Embryonic facial prominence (tissue), 1 donor: ENCODE measurements around the gene THTPA.
"Not testable (repeated sequence)": the region's sequence is repeated elsewhere in the genome, so short reads cannot be mapped to it uniquely, and the experiment has no call there.

Source experiments
- DNase-seq: peaks from one replicate; pipeline ENCODE4 v3.0.0-alpha.2; 2016; ENCODE audit errors: extremely low spot score

Gene THTPA

DNA sequence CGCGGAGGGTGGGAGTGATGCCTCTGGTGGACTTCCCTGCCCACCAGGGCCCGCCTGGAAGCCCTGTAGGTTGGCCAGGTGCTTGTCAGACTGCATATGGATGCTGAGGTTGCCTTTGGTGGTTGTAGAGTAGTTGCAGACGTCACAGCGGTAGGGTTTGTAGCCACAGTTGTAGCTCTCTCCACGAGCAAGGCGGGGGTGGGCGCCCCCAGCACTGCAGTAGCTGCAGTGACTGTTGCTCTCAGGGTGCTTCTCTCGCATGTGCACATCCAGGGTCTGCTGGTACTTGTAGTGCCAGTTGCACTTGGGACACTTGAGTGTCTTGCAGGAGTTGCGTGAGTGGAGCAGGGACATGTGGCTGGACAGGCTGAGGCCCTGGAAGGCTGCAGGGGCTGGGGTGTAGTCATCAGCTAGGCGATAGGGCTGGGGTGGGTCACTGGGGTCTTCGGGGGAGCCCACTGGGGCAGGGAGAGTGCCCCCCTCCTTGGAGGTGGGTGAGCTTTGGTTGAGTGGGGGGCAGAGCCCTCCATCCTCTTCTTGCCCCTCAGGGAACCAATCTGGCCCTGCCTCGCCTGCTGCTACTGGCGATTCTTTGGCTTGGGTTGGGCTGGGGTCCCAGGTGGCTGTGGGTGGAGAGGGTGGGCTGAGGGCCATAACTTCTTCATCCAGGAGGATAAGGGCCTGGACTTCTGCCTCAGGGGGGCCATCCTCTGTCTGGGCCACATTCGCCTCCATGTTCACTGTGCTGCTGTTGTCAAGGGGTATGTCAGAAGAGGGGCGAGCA, 22.2 kb upstream of the THTPA start:
- DNase-seq = no peak

DNA sequence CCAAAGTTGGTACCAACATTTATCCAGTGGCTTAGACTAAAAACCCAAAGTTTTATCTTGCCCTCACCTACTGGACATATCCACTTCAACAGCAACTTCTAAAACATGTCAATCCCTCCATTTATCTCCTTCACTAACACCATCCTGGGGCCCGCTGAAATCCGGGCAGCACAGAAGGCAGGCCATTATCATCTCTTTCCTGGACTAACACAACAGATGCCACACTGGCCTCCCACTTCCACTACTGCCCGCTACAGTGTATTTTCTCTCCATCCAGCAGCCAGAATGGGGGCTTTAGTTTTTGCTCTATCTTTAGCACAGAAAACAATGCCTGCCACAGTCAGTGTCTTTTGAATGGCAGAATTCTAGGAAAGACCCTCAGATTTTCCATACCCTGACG, 20.1 kb upstream of the THTPA start:
- no peak for DNase-seq

DNA sequence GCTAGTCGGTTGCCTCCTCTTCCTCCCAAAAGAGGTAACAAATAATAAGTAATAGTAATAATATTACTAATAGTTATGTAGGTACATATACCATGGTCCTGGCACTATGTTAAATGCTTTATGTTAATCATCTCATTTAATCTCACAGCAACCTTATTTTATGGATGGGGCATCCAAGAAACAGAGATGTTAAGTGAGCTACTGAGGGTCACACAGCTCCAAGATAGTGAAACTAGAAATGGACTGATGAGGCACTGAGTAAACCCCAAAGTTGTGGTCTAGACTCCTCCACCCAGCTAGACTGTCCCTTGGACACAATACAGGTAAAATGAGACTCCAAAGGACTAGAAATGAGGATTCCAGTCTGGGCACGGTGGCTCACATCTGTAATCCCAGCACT, 19.6 kb upstream of the THTPA start:
- DNase-seq = no peak

DNA sequence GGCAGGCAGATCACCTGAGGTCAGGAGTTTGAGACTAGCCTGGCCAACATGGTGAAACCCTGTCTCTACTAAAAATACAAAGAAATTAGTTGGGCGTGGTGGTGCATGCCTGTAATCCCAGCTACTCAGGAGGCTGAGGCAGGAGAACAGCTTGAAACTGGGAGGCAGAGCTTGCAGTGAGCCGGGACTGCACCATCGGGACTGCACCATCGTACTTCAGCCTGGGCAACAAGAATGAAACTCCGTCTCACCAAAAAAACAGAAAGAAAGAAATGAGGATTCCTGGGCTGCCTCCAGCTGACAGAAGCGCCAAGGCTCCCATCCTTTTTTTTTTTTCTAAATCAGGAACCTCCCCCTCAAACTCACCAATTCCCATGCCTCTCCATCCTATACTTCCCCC, 19.2 kb upstream of the THTPA start:
- not testable (repeated sequence) for DNase-seq

DNA sequence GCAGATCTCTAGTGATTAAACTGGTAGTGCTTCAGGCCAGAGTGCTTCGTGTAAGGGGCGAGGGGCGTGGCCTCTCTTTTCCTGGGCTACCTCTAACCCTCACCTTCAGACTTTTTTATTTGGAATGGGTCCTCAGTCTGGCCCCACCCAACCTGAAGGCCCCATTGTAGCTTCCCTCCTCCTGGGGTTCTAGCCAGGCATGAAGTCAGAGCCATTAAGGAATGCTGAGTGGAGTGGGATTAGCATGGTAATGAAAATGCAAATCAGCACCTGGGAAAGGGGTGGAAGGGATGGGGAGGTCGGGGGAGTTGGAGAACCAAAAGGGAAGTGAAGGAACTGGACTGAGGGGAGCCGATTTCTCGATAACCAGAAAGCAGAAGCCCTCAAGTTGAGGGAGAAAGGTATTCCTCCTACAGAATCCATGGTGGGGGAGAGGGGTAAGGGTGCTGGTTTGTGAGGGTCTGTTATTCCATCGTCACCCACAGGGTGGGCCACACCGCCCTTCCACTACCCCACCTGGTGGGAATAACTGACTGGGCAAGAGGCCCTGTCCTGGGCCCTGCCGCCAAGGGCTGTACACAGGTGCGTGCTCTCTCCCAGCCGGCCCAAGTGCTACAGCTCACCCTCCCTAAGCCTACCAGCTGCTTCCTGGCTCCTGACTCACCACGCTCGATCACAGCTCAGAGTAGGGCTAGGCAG, 18.6 kb upstream of the THTPA start:
- DNase-seq = no peak

DNA sequence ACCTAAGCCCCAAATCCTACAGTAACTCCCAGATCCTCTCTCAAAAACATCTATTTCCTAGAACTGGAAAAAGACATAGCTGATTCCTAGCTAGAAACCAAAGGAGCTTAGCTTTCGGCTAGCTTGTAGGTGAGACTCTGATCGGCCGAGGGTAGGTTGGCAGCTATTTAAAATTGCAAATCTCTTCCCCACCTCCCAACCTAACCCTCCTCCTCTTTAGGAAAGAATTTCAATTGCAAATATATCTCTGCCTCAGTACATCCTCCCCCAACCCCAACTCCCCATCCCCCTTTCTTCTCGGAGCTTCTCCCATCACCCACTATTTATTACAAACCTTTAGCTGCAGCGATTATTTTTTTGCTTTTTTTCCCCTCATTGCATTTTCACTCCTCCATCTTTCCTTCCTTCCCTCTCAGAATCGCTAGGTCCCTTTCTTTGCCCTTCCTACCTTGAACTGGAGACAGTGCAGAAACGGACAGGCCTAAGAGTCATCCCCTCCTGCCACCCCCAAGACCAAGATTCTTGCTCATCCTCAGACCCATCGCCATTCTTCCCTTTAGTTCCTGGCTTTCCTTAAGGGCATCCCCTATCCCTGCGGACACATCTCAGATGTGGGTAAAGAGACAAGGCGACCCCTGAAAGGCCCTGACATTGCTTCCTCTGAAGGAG, 17.9 kb upstream of the THTPA start:
- no peak for DNase-seq

DNA sequence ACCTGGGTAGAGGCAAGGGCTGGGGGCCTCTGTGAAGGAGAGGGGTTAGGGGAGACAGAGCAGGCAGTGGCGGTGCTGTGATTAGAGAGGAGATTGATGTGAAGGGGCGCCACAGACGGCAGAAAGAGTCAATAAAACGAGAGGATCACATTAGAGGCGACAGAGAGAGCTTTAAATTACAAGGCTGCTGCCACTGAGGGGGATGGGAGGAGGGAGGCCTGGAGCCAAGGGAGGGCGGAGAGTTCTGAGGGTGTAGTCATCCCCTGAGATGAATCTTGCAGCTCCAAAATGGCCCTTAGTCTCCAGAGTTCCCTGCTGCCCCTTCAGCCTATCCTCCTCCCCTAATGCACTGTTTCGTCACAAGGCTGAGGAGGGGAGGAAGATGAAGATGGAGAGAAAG, 17.3 kb upstream of the THTPA start:
- DNase-seq = no peak

DNA sequence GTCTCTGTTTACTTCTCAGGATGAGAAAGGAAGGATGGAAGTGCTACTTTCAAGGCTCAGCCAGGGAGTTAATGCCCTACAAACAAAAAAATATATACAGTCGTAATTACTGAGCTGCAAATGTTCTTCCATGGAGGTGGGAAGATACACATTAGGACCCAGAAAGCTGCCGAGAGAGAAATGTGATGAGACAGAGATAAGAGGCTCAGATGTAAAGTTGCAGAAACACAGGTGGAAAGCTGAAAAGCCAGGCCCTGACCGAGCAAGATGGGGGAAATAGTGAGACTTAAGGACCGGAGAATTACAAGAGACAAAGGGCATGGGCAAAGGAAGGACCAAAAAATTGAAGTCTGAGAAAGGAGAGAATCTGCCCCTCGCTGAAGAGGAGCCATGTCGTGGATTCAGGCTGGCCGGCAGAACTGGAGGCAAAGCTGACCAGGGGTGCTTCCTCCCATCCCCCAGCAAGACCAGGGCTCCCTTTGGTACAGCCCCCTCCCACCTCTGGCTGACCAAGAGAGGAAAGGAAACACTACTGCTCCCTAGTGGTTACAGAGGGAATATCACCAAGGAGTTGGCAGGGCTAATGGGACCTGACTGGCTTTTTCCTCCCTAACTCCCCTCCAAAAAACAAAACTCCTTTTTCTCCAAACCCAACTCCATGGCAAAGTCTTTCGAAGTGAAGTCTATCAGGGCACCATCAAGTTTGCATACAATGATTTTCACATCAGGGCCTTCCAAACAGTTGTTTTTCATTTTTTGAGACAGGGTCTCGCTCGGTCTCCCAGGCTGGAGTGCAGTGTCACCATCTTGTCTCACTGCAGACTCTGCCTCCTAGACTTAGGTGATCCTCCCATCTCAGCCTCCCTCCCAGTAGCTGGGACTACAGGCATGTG, 16.6 kb upstream of the THTPA start:
- DNase-seq = no peak

DNA sequence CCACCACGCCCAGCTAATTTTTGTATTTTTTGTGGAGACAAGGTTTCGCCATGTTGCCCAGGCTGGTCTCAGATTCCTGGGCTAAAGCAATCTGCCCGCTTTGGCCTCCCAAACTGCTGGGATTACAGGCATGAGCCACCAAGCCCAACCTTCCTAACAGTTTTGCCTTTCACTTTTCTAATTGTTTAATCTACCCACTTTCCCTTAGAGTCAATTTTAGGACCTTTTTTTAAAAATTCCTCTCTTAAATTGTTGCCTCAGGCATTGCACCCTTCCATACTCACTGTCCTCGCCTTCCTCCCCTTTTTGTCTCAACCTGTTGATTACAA, 16.0 kb upstream of the THTPA start:
- no peak for DNase-seq

DNA sequence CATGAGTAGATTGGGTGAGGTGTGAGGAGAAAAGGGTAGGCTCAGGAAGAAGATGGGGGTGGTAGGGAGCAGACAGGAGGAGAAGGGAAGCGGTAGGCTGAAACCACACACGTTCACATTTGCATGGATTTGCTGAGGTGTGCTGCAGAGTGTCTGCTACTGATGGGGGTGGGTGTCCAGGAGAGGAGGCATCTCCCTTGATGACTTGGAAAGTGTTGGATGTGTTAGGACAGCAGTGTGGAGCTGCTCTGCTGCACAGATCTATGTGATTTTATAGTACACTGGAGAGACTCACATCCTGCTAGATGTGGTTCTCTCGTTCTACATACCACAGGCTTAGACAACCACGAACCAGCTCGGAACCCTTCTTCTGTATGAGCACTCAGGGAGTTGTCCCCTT, 13.8 kb upstream of the THTPA start:
- no peak for DNase-seq

DNA sequence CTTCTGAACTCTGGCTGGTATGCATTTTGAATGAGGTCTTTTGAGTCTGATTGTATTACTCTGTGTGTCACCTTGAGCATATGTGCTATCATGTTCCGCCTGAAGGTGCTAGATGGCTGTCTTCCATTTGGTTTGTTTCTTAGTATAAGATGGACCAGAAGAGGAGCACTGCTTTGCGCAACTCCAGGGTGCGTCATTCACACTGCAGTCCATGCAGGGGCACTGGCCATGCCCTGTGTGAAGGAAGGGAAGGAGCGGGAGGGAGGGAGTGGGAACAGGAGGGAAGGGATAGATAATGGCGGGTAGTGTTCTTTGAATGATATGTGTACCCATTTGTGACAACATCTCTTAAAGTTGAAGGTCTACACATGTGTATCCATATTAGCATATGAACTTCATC, 12.7 kb upstream of the THTPA start:
- DNase-seq = no peak

DNA sequence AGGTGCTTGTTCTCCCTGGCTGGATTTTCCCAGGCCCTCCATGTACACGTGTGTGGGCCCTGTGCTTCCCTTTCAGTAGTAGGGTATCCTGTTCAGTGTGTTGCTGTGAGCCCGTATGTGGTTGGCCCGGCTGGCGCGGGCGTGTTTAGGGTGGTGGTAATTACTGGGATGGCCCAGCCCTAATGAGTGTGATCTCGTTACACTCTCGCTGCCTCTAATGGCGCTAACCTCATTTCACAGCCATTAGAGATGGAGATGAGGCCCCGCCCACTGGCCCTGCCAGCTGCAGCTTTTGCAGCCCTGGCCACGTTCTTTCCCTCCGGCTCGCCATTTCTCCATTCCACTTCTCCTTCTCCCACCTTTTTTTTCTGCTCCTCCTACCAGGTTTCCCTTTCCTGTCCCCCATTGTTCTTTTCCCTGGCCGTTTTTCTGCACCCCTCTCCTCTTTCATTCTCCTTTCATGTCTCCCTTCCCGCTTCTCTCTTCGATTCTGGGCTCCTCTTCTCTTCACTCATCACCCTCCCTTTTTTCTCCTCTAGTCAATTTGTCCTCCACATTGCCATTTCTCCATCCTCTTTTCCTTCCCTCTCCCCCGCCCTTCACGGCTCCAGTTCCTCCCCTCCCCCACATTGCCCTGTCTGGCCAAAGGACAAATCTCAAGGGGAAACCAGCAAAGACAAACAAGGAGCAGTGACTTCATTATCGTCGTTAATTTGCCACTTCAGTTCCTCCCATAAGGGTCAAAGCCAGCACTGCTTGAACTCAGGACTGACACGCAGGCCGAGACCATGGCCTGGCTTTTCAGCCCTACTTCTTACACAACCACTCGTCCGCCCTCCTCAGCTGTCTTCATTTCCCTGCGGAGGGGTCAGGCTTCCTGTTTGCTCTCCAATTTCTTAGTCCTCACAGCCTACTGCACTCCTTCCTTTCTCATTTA, 11.3 kb upstream of the THTPA start:
- no peak for DNase-seq

DNA sequence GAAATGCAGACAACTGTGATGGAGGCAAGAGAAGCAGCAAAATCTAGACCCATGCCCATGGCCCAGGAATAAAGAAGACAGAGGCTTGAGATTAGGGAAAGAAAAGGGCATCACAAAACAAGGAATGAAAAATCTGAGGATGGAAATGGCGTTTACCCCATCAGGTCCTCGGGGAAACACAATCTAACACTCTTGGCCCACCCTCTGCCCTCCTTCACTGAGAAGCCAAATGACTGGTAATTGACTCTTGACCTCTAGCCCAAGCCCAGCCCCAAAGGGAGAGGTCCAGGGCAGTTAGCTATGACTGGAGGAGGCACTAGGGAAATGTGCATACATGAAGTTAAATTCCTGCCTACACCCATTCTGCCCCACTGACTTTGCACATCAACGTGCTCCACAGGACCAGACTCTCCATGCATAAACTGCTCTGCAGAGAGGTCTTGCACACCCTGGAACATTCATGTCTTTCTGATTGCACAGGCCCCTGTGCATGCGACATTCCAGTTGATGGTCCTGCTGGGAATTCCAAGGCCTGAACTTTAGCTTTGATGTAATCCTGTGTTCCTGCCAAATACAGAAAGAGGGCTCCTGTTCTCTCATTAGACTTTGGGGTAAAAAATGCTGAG, 10.2 kb upstream of the THTPA start:
- DNase-seq = no peak

DNA sequence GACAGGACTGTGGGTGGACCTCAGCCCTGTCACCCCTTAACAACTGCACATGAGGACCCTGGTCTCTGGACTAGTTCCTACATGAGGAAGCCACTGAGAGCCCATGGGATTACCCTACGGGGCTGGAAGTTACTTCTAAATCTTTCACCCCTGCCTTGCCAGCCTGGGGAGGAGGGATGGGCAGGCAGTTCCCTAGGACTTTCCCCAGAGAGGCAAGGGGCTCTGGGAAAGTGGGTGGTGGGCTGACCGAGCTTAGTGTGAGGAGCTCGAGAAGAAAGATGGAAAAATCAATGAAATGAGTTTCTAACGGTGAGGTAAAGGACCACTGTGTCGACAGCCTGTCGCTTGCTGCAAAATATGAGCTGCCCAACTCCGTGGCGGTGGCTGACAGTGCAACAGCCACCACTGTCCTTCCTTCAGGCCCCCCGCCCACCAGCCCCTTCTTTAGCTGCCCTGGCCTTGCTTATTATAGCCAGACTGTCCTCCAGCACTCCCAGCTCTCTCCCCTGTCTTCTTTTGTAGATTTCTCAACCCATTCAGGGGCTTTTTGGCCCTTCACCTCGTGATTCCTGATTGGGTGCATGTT, 9.5 kb upstream of the THTPA start:
- no peak for DNase-seq

DNA sequence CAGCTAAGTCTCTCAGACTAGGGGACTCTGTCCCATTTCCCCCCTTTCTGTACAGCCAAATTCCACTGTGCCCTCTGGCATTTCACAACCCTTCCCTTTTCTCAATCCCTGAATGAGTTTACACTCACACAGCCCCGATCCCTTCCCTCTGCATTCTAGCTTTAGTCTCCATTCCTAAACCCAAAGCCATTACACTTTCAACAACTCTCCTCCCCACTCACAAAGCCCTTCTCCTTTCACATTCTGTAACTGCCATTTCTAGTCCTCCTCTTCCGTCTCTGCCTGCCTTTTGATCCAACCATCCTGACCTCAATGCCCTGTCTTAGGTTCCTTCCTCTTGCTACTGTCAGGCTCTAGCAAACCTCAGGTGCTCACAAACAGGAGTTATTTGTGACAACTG, 8.1 kb upstream of the THTPA start:
- DNase-seq = no peak

DNA sequence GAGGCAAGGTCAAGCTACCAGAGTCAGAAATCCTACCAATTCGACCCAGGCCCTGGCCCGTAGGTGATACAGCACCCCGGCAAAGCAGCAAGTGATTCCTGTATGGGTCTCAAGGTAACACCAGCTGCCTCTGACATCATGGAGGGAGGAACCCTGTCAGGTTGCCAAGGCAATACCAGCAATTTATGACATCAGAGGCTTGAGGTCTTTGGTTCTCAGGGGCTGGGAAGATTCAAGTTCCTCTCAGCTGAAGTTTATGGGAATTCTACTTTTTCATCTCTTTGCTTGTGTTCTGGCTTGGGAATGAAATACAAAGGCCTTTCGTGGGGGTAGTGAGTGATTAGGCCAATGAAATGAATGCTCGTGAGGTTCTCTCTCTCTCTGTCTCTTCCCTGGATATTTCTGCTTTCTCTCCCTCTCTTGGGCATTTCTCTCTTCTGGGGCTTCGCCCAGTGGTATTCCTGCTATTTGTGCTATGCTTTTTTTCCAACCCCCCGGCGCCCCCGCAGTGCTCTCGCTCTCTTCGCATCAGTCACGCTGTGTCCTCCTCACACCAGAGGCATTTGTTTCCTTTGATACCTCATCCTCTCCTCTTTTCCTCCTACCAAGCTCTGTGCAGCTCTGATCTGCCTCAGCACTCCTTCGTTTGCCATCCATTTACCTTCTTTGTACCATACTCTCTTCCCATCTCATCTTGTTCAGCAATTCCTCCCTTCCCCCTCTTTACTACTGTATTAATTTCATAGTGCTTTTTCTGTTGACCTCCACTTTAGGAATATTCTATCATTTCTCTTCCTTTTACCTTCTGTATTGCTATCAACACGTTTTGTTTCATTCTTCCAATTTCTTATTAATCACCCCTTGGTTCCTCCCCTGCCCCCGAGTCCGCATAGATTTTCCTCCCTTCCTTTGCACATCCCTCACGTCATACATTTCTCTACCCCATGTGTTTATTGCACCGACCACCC, 7.4 kb upstream of the THTPA start:
- no peak for DNase-seq

DNA sequence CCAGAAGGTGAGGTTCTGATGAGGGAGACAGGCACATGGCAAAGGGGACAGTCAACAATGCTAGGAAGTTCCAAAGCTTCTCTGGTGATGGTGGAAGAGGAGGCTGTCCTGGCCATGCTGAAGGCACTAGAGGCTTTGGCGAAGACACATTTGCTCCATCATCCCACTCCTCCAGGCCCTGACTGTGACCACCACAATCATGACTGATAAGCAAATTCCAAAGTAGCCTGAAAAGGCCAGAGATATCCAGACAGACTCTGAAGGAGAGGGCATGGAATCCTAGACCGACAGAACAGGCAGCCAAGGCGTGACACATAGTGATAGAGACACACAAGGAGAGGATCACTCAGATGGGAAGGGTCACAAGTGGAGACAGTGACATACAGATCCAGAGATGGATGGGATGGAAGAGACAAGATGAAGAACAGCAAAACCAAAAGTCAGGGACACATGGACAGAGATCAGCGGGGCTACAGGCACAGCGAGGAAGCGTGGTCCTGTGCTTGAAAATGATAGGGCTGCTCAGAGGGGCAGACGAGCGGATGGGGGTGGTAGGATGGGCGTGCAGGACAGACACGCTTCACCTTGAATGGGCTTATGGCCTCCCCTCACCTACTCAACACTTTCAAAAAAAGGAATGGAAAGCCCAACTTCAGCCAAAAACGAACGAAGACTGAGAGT, 5.8 kb upstream of the THTPA start:
- DNase-seq = no peak

DNA sequence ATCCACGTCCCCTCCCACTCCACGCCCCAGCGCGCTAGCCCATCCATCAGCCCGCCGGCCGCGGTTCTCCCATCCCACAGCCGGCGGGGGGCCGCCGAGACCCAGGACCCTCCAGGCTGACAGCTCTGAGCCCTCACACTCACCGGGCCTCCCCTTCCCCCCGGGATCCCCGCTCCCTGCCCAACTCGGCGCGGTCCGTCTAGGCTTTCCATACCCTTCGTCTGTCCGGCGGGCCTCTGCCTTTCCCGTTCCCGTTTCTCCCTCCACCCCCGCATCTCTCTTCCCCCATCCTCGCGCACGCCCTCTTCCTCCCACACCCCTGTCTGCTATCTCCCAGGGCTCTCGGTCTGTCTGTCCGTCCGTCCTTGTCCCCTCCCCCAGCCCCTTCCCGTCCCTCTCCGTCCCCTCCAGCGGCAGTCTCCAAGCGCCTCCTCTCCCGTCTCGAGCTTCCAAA, 5.2 kb upstream of the THTPA start:
- DNase-seq = no peak
